Gastroesophageal sphincter (tissue), 4 donors: ENCODE results near the gene MMEL1. TPM values are rescaled to one million over a fixed set of nuclear protein-coding genes. Genes with fewer than 3 reads are reported as not detected.

Source experiments
- ATAC-seq: fragments of 150-250 bp; one replicate; pipeline ENCODE4 v1.9.1; 2016; ENCODE audit warnings: mild to moderate bottlenecking, moderate library complexity
- H3K27ac ChIP-seq, 4 donors: fragments of 200-600 bp; sonication (generic) in 3 of 4; 1 replicate in 3 of 4; 2 replicates in 1 of 4; pipeline ENCODE4 v1.5.1; 2016 to 2019
- H3K27me3 ChIP-seq: fragments of 200-600 bp; sonication (generic); one replicate; pipeline ENCODE4 v1.5.1; 2019
- H3K36me3 ChIP-seq, 2 donors: fragments of 200-600 bp; sonication (generic); one replicate each; pipeline ENCODE4 v1.5.1; 2019; ENCODE audit warnings: control low read depth in 1 of 2
- H3K4me1 ChIP-seq, 3 donors: fragments of 200-600 bp; sonication (generic); 1 replicate in 2 of 3; 2 replicates in 1 of 3; pipeline ENCODE4 v1.5.1; 2016 to 2019; ENCODE audit warnings: control low read depth in 2 of 3
- H3K4me3 ChIP-seq, 2 donors: fragments of 200-600 bp; sonication (generic); one replicate each; pipeline ENCODE4 v1.5.1; 2019; ENCODE audit warnings: mild to moderate bottlenecking in 1 of 2, moderate library complexity in 1 of 2
- H3K9me3 ChIP-seq, 3 donors: fragments of 200-600 bp; sonication (generic); one replicate each; pipeline ENCODE4 v1.5.1; 2017 to 2019; ENCODE audit warnings: control low read depth in 2 of 3
- CTCF ChIP-seq, 4 experiments: fragments of 200-600 bp in 2 of 4; fragments of 450-650 bp in 2 of 4; sonication (generic) in 1 of 4; IDR thresholded peaks; one replicate each; pipeline ENCODE4 v1.5.1; 2017 to 2019; ENCODE audit warnings: antibody characterized with exemption in 4 of 4, mild to moderate bottlenecking in 2 of 4, moderate library complexity in 2 of 4
- EP300 ChIP-seq: sonication (generic); formaldehyde crosslinking; IDR thresholded peaks from one replicate; pipeline ENCODE4 v1.6.1; 2017; ENCODE audit warnings: antibody characterized with exemption, mild to moderate bottlenecking
- POLR2A ChIP-seq, 2 donors: fragments of 450-650 bp; IDR thresholded peaks; one replicate each; pipeline ENCODE4 v1.6.1; 2017; ENCODE audit warnings: antibody characterized with exemption in 2 of 2, mild to moderate bottlenecking in 2 of 2, moderate library complexity in 1 of 2
- POLR2AphosphoS5 ChIP-seq: sonication (generic); formaldehyde crosslinking; IDR thresholded peaks from one replicate; pipeline ENCODE4 v1.6.1; 2017; ENCODE audit warnings: antibody characterized with exemption
- WGBS, 2 donors: methylation state at CpG; one replicate each; pipeline ENCODE4 v1.1.5; 2018; ENCODE audit warnings: low coverage in 1 of 2; 5-methylcytosine and 5-hydroxymethylcytosine counted together
- total RNA-seq, 4 donors: library from RNA; depleted of rRNA; stranded (reverse); fragments of >200 nt; gene quantifications; one replicate each; pipeline ENCODE4 v1.1.0, GENCODE V29; 2016

The MMEL1 gene
- total RNA-seq, 4 donors from 2014 or later, result 1.4 to 3.9 (median 2.1) TPM; not detected in 1

GRCh38 chr1:2631136-2632050 is 1.4 kb downstream of the MMEL1 start:
- ATAC-seq, result no peak
- no peaks in the 10 kb centered on the region for H3K36me3 ChIP-seq
- H3K9me3 ChIP-seq, result no peaks in the 10 kb centered on the region
- peaks cover 0 to 29% (median 4%) of the 10 kb centered on the region in 3 donors for H3K4me1 ChIP-seq
- 62 to 82% methylated on average over 4 to 8 of the region's 24 CpGs for WGBS, 2 donors
- H3K4me3 ChIP-seq, result no peak overlapping the region
- peaks cover 96% of the 10 kb centered on the region for H3K27me3 ChIP-seq
- TF ChIP-seq EP300, result no peak
- TF ChIP-seq CTCF (IDR thresholded peaks at IDR 0.05), result no peak
- TF ChIP-seq POLR2A (IDR thresholded peaks at IDR 0.05), result no peak
- no peak for TF ChIP-seq POLR2AphosphoS5
- no peak overlapping the region for H3K27ac ChIP-seq

GRCh38 chr1:2630498-2631135 is 2.2 kb downstream of the MMEL1 start:
- H3K4me3 ChIP-seq, result no peak overlapping the region
- TF ChIP-seq POLR2A (IDR thresholded peaks at IDR 0.05) (no peak), EP300 (no peak), CTCF (IDR thresholded peaks at IDR 0.05) (no peak), POLR2AphosphoS5 (no peak)
- ATAC-seq, result no peak
- H3K4me1 ChIP-seq, result peaks cover 0 to 29% (median 4%) of the 10 kb centered on the region in 3 donors
- WGBS, 2 donors, result 70 to 91% methylated on average over 4 to 28 of the region's 35 CpGs
- no peak overlapping the region for H3K27ac ChIP-seq
- H3K9me3 ChIP-seq, result no peaks in the 10 kb centered on the region
- no peaks in the 10 kb centered on the region for H3K36me3 ChIP-seq
- peaks cover 96% of the 10 kb centered on the region for H3K27me3 ChIP-seq

GRCh38 chr1:2629627-2630497 is 3.0 kb downstream of the MMEL1 start:
- Histone ChIP-seq H3K36me3 (no peaks in the 10 kb centered on the region), H3K9me3 (no peaks in the 10 kb centered on the region), H3K4me3 (no peak overlapping the region), H3K4me1 (peaks cover 0 to 29% (median 4%) of the 10 kb centered on the region in 3 donors), H3K27ac (no peak overlapping the region), H3K27me3 (peaks cover 97% of the 10 kb centered on the region)
- no peak for ATAC-seq
- no peak for TF ChIP-seq EP300
- 53 to 88% methylated on average over 3 to 8 of the region's 23 CpGs for WGBS, 2 donors

- Histone ChIP-seq H3K4me3 (no peak overlapping the region), H3K4me1 (peaks cover 0 to 27% (median 4%) of the 10 kb centered on the region in 3 donors), H3K36me3 (no peaks in the 10 kb centered on the region), H3K27me3 (peaks cover 100% of the 10 kb centered on the region), H3K27ac (no peak overlapping the region), H3K9me3 (no peaks in the 10 kb centered on the region)
- no peak for ATAC-seq
- 50% methylated on average over 2 of the region's 64 CpGs; no CpG with 5 or more reads in 1 of the 2 donors for WGBS, 2 donors
- TF ChIP-seq POLR2AphosphoS5 (no peak), CTCF (IDR thresholded peaks at IDR 0.05) (no peak), EP300 (no peak), POLR2A (IDR thresholded peaks at IDR 0.05) (no peak)
Measured at GRCh38 chr1:2628933-2629626, 3.7 kb downstream of the MMEL1 start.
